Colonic mucosa (tissue), 4 donors: ENCODE results near the gene SKOR1. TPM values are rescaled to one million over a fixed set of nuclear protein-coding genes. Genes with fewer than 3 reads are reported as not detected.

Experiments
- DNase-seq: peaks from one replicate; pipeline ENCODE4 v3.0.0-alpha.2; 2020
- H3K27ac ChIP-seq: fragments of 200-600 bp; one replicate; pipeline ENCODE4 v1.8.0; 2021
- H3K27me3 ChIP-seq: fragments of 200-600 bp; one replicate; pipeline ENCODE4 v1.8.0; 2021
- H3K36me3 ChIP-seq: fragments of 200-600 bp; one replicate; pipeline ENCODE4 v1.8.0; 2021
- H3K4me1 ChIP-seq: fragments of 200-600 bp; one replicate; pipeline ENCODE4 v1.8.0; 2021; ENCODE audit warnings: mild to moderate bottlenecking
- H3K4me3 ChIP-seq: fragments of 200-600 bp; one replicate; pipeline ENCODE4 v1.8.0; 2021
- H3K9ac ChIP-seq, 2 donors: one replicate each; pipeline ENCODE4 v1.7.0; 2013; ENCODE audit warnings: control low read depth in 2 of 2, low read depth in 2 of 2, low read length in 2 of 2
- H3K9me3 ChIP-seq: fragments of 200-600 bp; one replicate; pipeline ENCODE4 v1.8.0; 2021
- intact Hi-C: fragments of 100-400 bp; cut with DNase I; formaldehyde crosslinking; loops from one replicate; pipeline ENCODE4 v1.14.1; 2022
- total RNA-seq, 2 donors: library from RNA; stranded (reverse); fragmentation: NEBNext Ultra II Directional in 1 of 2; extraction: Animal tissue kit (Norgen Biotek cat#: 25700) in 1 of 2; gene quantifications; one replicate each; pipeline ENCODE4 v1.2.1, GENCODE V29; 2021
- TF ChIP-seq, protein P1 (sequence below): fragments of 200-600 bp; IDR thresholded peaks from one replicate; pipeline ENCODE4 v1.8.0; 2022; ENCODE audit warnings: antibody characterized with exemption, mild to moderate bottlenecking
- donor health status: healthy.
- donor health status: DM: no; HTN: no; CAD: no.
- donor health status: DM: no; HTN: no; CAD: no.

SKOR1 gene
- total RNA-seq, 2 donors from 2014 or later: 0.10 to 0.19 TPM

DNA sequence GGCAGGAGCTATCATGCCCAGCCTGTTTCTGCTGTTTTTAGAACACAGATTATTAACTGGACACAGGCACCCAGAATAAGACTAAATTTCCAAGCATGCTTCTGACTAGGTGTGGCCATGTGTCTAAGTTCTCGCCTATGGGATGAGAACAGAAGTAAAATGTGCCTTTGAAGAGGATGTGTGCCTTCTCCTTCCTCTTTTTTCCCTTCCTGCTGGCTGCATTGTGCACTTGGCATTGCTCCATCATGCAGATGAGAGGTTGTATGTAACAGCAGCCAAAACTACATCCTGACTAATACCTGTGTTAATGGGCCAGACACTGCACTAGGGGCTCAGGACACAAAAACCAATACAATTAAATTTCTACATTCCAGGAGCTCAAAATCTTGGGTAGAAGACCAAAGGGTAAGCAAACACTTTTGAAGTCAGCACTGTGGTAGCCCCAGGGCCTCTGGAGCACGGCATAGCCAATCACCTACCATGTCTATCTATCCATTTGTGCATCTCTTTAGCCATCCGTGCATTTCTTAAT lies 55.4 kb downstream of the SKOR1 start:
- DNase-seq: no peak
- Histone ChIP-seq H3K4me1 (no peaks in the 10 kb centered on the region), H3K36me3 (no peaks in the 10 kb centered on the region), H3K27ac (no peak overlapping the region), H3K9me3 (no peaks in the 10 kb centered on the region), H3K27me3 (no peaks in the 10 kb centered on the region), H3K4me3 (no peak overlapping the region), H3K9ac (no peak overlapping the region)
- intact Hi-C loops: no loop called here
- TF ChIP-seq, protein P1, sequence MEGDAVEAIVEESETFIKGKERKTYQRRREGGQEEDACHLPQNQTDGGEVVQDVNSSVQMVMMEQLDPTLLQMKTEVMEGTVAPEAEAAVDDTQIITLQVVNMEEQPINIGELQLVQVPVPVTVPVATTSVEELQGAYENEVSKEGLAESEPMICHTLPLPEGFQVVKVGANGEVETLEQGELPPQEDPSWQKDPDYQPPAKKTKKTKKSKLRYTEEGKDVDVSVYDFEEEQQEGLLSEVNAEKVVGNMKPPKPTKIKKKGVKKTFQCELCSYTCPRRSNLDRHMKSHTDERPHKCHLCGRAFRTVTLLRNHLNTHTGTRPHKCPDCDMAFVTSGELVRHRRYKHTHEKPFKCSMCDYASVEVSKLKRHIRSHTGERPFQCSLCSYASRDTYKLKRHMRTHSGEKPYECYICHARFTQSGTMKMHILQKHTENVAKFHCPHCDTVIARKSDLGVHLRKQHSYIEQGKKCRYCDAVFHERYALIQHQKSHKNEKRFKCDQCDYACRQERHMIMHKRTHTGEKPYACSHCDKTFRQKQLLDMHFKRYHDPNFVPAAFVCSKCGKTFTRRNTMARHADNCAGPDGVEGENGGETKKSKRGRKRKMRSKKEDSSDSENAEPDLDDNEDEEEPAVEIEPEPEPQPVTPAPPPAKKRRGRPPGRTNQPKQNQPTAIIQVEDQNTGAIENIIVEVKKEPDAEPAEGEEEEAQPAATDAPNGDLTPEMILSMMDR: no peak

DNA sequence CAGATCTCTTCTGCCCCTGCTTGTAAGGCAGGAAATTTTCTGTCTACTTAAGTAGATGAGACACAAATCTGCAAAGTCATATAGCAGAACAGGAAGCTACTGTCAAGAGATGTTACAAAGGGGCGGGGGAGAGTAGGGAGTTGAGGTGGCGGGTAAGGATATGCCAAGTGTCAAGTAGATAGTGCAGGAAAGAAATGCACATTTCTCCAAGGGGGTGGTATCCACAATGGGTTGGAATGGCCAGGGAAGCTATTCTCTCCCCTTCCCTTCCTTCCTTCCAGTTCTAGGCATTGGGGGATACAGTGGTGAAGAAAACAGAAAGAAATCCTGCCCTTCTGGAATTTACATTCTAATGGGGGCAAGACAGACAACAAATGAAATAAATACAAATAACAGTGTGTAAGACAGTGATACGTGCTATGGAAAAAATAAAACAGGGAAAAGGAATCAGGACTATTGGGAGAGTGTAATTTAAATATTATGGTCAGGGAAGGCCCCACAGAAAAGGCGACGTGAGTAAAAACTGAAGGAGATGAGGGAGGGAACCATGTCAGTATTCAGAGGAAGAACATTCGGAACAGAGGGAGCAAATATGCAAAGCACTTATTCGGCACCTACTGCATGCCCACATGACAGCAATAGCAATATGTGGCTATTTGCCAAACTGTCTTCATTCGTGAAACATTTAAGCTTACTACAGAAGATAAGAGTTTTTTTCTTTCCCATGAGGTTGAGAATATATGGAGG lies 57.4 kb downstream of the SKOR1 start:
- Histone ChIP-seq H3K9ac (no peak overlapping the region), H3K27ac (no peak overlapping the region), H3K27me3 (no peaks in the 10 kb centered on the region), H3K4me3 (no peak overlapping the region), H3K36me3 (no peaks in the 10 kb centered on the region), H3K9me3 (no peaks in the 10 kb centered on the region), H3K4me1 (no peaks in the 10 kb centered on the region)
- TF ChIP-seq, protein P1: no peak
- no peak for DNase-seq
- intact Hi-C loops: no loop called here

DNA sequence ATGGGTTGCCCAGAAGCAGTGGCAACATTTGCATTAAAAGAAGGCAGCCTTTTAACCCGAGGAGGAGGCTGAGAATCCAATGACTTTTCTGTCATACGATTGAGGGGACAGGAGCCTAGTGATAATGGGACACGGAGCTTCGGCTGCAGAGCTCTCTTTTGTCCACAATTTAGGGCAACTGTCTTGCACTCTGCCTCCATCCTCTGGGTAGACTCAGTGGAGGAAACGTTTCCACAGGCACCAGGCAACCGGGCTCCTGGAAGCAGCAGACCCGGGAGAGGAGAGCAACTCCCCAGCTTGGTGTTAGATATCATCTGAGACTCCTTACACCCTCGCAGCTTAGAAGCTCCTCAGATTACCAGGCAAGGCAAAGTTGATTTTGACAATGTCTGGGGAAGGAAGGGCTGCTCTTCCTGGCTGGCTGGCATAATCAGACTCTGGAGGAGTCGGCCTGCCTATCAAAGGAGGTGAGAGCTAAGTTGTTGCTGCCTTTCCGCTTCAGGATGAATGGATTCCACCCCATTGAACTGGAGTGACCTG lies 58.0 kb downstream of the SKOR1 start:
- no peak for DNase-seq
- no peak overlapping the region for H3K27ac ChIP-seq
- H3K4me1 ChIP-seq: no peaks in the 10 kb centered on the region
- no peaks in the 10 kb centered on the region for H3K36me3 ChIP-seq
- TF ChIP-seq, protein P1: no peak
- intact Hi-C loops: no loop called here
- H3K4me3 ChIP-seq: no peak overlapping the region
- no peak overlapping the region for H3K9ac ChIP-seq
- H3K27me3 ChIP-seq: no peaks in the 10 kb centered on the region
- H3K9me3 ChIP-seq: no peaks in the 10 kb centered on the region

GRCh38 chr15:67884009-67884408 lies 58.7 kb downstream of the SKOR1 start:
- H3K9ac ChIP-seq: peak overlapping the region in 1 of 2 donors; percentile 74
- no peaks in the 10 kb centered on the region for H3K36me3 ChIP-seq
- H3K4me3 ChIP-seq: peak overlapping the region; percentile 42
- intact Hi-C loops: no loop called here
- H3K27me3 ChIP-seq: no peaks in the 10 kb centered on the region
- H3K9me3 ChIP-seq: no peaks in the 10 kb centered on the region
- DNase-seq: no peak
- H3K27ac ChIP-seq: peak overlapping the region; percentile 38
- TF ChIP-seq, protein P1: no peak
- no peaks in the 10 kb centered on the region for H3K4me1 ChIP-seq

Other genes starting within 250 kb of the SKOR1 start
- gene RNU6-1, start 14.5 kb downstream of the SKOR1 start, total RNA-seq: not detected
- 10 to 100 TPM; 26.6 to 33.0 TPM for gene PIAS1, start 228.8 kb downstream of the SKOR1 start, total RNA-seq